Rectal smooth muscle tissue (tissue), 1 donor: ENCODE results near the gene CACNA2D2.

Experiments
- H3K27ac ChIP-seq: one replicate; pipeline ENCODE4 v1.7.0; 2013; ENCODE audit warnings: low read depth, low read length, inconsistent platforms
- H3K27me3 ChIP-seq: one replicate; pipeline ENCODE4 v1.7.0; 2013; ENCODE audit warnings: low read length; ENCODE audit not compliant: control insufficient read depth, insufficient read depth
- H3K36me3 ChIP-seq: one replicate; pipeline ENCODE4 v1.7.0; 2013; ENCODE audit warnings: low read length; ENCODE audit not compliant: control insufficient read depth, insufficient read depth
- H3K4me1 ChIP-seq: one replicate; pipeline ENCODE4 v1.7.0; 2013; ENCODE audit warnings: low read length; ENCODE audit not compliant: control insufficient read depth, insufficient read depth
- H3K4me3 ChIP-seq: one replicate; pipeline ENCODE4 v1.7.0; 2013; ENCODE audit warnings: low read length
- H3K9ac ChIP-seq: one replicate; pipeline ENCODE4 v1.7.0; 2013; ENCODE audit warnings: low read length

CACNA2D2 gene

DNA sequence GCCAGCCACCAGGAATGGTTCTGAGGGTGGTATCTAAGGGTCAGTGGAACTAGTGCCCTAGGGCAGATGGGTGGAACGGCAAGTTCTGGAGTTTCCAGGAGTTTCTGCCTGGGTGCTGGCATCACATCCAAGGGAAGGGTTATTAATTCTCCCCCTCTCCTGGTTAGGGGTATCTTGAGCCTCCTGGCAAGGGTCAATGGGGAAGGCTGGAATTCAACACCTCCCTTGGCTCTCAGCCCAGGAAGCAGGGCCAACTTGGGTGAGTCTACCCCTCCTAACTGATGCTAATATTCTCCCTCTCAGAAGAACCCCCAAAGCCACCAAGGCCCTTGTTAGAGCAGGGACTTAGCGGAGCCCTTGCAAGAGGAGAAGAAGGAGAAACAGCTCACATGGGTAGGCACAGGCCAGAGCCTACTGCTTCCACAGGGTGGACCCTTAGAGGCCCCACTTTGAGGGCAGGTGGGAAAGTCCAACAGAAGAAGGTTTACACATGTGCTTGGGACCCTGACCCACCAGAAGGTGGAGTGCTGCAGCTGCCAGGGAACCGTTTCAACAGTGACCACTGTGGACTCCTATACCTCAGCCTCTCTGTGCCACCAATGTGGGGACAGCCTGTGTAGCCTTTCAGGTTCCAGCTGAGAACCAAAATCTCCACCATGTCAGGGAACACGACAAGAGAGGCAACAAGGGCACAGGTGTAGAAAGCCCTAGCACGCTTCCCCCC is 147.4 kb downstream of the CACNA2D2 start:
- peaks cover 37% of the 10 kb centered on the region for H3K4me1 ChIP-seq
- H3K4me3 ChIP-seq: peak overlapping the region; percentile 11

DNA sequence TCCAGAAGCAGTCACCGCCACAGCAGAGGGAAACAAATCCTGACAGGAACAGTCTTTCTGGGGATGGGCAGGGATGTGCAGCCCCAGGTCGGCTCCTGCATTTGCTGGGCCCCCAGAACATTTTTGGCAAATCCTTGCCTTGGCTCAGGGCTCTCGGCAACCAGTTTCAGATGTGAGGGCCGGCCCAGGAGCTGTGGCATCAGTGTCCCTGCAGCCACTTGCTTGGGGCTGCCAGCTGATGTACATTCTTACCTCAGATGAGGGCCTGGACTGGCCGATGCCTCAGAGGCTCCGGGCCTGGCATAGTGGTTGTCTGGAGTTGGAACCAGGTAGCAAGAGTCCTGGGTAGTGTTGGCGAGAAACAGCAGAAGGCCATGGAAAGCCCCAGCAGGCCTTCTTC is 148.6 kb downstream of the CACNA2D2 start:
- no peak overlapping the region for H3K4me3 ChIP-seq
- peaks cover 18% of the 10 kb centered on the region for H3K36me3 ChIP-seq
- H3K9ac ChIP-seq: no peak overlapping the region
- no peaks in the 10 kb centered on the region for H3K27me3 ChIP-seq
- H3K4me1 ChIP-seq: peaks cover 42% of the 10 kb centered on the region
- no peak overlapping the region for H3K27ac ChIP-seq

More for the DNA sequence above, 147.4 kb downstream of the CACNA2D2 start:
- H3K27ac ChIP-seq: no peak overlapping the region
- H3K36me3 ChIP-seq: peaks cover 18% of the 10 kb centered on the region
- no peaks in the 10 kb centered on the region for H3K27me3 ChIP-seq
- peak overlapping the region; percentile 7 for H3K9ac ChIP-seq

DNA sequence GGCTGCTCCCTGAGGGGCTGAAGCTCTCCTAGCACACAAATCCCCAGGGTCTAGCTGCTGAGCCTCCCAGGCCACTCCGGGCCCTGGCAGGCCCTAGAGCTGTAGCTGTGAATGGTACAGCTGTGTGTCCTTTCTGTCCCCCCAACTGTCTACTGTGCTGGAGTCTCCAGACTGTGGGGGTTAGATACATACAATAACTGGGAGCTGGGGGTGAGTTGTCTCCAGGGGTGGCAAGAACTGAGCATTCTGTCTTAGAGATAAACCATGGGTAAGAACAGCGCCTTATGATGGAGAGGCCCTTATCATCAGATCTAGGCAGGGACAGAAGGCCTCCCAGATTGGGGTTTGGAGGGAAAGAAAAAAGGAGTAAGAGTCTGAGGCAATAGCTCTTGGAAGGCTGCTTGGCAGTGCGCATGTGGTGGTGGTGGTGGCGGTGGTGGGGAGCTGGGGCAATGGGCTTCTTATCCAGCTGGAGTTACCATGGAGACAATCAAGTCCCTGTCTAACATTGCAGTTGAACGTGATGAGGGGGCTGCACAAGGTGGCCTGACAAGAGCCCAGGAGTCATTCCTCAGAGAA is 149.2 kb downstream of the CACNA2D2 start:
- H3K27me3 ChIP-seq: no peaks in the 10 kb centered on the region
- H3K4me3 ChIP-seq: no peak overlapping the region
- no peak overlapping the region for H3K9ac ChIP-seq
- peaks cover 42% of the 10 kb centered on the region for H3K4me1 ChIP-seq
- H3K36me3 ChIP-seq: peaks cover 18% of the 10 kb centered on the region
- no peak overlapping the region for H3K27ac ChIP-seq

DNA sequence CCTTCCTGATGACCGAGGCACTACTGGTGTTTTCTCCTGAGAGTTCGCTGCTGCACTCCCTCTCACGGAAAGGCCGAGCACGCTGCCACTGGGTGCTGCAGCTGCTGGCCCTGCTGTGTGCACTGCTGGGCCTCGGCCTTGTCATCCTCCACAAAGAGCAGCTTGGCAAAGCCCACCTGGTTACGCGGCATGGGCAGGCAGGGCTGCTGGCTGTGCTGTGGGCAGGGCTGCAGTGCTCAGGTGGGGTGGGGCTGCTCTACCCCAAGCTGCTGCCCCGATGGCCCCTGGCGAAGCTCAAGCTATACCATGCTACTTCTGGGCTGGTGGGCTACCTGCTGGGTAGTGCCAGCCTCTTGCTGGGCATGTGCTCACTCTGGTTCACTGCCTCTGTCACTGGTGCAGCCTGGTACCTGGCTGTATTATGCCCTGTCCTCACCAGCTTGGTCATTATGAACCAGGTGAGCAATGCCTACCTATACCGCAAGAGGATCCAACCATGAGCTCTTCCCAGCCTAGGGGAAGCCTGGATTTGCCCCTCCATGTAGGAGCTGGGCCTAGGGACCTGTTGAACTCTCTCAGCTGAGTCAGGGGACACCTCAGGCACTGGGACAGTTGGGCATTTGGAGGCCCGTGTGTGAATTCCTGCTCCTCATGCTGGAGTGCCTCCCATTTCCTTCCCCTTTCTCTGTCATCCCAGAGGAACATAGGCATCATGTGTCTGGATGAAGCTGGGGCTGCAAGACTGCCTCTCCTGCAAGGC is 150.0 kb downstream of the CACNA2D2 start:
- no peak overlapping the region for H3K27ac ChIP-seq
- H3K4me1 ChIP-seq: peaks cover 40% of the 10 kb centered on the region
- H3K4me3 ChIP-seq: no peak overlapping the region
- H3K36me3 ChIP-seq: peaks cover 23% of the 10 kb centered on the region
- H3K27me3 ChIP-seq: no peaks in the 10 kb centered on the region
- H3K9ac ChIP-seq: no peak overlapping the region

DNA sequence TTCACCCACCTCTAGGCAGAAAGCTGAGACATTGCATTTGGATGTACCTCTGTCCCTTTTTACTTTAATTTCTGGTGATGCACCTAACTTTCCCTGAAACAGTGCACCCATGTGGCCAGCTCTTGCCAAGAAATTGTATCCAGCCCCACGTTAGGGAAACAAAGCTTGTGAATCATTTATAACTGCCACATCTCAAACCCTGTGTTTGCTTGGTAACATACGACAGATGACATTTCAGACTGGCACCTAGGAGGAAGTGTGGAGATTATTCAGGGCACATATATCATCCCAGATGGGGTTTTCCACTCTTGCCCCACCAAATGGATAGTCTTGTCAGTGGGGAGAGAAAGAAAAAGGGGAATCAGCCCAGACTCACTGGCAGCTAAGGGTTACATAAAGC is 150.7 kb downstream of the CACNA2D2 start:
- H3K27ac ChIP-seq: no peak overlapping the region
- H3K4me1 ChIP-seq: peaks cover 34% of the 10 kb centered on the region
- H3K4me3 ChIP-seq: no peak overlapping the region
- peaks cover 29% of the 10 kb centered on the region for H3K36me3 ChIP-seq
- no peaks in the 10 kb centered on the region for H3K27me3 ChIP-seq
- no peak overlapping the region for H3K9ac ChIP-seq

DNA sequence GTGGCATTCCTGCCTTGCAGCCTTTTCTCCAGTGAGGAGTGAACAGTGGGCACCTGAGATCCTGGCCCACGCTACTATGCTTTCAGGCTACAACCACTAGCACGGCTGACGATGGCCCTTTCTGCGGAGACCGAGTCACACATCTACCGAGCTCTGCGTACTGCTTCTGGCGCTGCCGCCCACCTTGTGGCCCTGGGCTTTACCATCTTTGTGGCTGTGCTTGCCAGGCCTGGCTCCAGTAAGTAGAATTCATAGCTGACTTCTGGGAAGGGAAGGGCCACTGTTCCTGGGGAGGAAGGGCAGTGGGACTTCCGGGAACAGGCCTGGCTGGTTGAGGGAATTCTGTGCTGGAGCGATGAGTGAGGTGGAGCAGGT is 152.1 kb downstream of the CACNA2D2 start:
- Histone ChIP-seq H3K9ac (peak overlapping the region; percentile 1), H3K4me3 (peak overlapping the region; percentile 90), H3K27ac (no peak overlapping the region), H3K4me1 (peaks cover 20% of the 10 kb centered on the region), H3K27me3 (no peaks in the 10 kb centered on the region), H3K36me3 (peaks cover 29% of the 10 kb centered on the region)

DNA sequence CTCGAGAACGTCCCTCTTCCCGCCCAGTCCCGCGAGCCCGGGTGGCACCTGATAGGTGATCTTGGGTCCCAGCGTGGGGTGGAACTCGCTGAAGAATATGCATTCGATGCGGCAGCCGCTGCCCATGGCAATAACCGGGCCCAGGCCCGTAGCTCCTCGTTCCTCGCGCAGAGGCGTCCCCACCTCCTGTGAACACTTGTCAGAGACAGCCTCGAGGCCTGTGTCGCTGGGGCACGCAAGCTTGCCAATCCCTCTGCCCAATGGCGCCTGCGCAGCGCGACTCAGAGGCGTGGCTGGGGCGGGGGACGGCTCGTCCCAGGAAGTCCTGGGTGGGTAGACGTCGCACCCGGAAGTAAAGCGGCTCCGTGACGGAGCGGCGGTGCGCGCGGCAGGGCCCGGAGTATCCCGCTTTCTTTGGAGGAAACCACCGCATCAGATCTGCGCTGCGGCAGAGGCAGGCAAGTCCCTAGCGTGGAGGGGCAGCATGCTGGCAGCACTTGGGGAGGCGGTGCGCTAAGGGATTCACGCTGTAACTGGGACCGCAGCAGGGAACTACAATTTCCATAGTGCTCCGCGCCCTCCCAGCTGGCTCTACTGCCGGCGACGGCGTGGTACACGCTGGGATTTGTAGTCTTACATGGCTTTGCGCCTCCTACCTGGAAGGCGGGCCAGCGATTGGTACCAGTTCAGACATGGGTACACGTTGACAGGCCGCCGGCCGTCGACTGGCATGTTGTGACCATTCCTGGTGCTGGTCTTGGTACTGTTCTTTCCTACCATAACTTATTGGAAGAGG is 152.7 kb downstream of the CACNA2D2 start, which contains the start of the genes CYB561D2 and NPRL2:
Gene CYB561D2 (plus strand): TSS at position 336 of the 796 bp plus-strand sequence. CDS start 572 bp downstream, outside the sequence.
Gene NPRL2 (minus strand): TSS at position 249 of the 796 bp plus-strand sequence. CDS start 123 bp downstream, at position 126.
- Histone ChIP-seq H3K4me1 (peaks cover 15% of the 10 kb centered on the region), H3K4me3 (peak within 1 kb of the TSS; percentile 90), H3K36me3 (peaks cover 29% of the 10 kb centered on the region), H3K9ac (peak within 1 kb of the TSS; percentile 81), H3K27ac (peak within 1 kb of the TSS; percentile 93), H3K27me3 (no peaks in the 10 kb centered on the region)

DNA sequence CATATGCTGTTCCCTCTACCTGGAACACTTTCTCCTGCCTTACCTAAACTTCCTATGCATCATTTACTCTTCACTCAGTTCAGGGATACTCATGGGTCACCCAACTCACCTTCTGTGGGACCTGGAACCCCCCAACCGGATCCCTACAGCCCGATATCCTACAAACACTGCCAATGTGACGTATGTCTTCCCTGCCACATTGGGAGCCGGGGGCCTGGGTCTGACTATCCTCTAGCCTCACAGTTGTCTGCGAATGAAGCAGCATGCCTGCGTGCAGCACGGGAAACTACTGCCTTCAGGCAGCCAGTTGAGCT is 153.3 kb downstream of the CACNA2D2 start:
- Histone ChIP-seq H3K36me3 (peaks cover 24% of the 10 kb centered on the region), H3K9ac (peak overlapping the region; percentile 12), H3K4me3 (peak overlapping the region; percentile 90), H3K27ac (peak overlapping the region; percentile 93), H3K27me3 (no peaks in the 10 kb centered on the region), H3K4me1 (peaks cover 15% of the 10 kb centered on the region)

DNA sequence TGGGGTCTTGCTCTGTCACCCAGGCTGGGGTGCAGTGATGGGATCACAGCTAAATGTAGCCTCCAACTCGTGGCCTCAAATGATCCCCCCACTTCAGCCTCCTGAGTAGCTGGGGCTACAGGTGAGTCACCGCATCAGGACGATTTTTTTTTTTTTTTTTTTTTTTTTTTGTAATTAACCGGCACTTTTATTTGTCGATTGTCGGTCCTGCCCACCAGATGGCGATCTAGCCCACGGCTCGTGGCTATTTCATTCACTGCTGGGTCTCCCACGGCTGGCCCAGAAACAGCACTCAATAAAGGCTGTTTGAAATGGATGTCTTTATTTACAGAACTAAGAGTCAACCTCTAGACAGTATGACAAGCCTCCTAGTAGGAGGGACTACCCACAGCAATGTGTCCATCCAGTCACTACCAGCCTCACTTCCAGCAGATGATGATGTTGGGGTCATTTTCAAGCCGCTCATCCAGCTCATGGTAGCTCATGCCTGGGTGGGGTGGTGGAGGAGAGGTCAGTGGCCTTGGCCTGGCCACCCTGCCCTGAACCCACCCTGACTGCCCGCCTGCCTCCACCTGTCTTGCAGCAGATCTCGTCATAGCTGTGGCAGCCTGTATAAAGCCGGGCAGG is 156.1 kb downstream of the CACNA2D2 start:
- Histone ChIP-seq H3K9ac (no peak overlapping the region), H3K27me3 (no peaks in the 10 kb centered on the region), H3K4me1 (peaks cover 15% of the 10 kb centered on the region), H3K27ac (no peak overlapping the region), H3K36me3 (peaks cover 11% of the 10 kb centered on the region), H3K4me3 (no peak overlapping the region)

DNA sequence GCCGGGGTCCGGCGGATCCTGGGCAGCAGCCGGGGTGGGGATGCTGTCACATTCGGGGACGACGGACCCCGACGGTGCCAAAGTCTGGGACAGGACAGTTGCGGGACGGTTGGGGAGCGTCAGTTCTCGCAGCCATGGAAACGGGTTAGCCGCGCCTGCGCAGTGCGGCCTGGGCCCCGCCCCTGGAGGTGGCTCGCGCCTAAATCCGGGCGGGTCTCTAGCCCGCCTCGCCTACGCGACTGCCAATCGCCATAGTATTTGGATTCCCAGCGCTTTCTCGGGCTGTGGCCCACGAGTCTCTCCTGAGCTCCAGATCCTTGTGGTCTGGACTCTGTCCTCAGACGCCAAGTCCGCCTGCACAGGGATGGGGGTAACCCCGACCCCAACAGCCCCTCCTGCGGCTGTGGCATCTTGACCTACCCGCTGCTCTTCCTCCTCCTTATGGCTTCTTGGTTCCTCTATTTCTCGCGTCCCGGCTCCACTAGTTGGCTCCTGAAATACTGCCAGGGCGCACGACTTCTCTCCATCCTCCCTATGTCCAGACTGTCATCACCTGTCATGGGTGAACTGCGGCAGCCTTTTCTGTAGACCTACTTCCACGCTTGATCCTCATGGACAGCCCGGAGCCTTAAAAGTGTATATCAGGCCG is 157.7 kb downstream of the CACNA2D2 start, which contains the start of gene ZMYND10:
Gene ZMYND10 (minus strand): TSS at position 147 of the 649 bp plus-strand sequence. CDS start 153 bp downstream, outside the sequence.
- peaks cover 11% of the 10 kb centered on the region for H3K36me3 ChIP-seq
- no peaks in the 10 kb centered on the region for H3K27me3 ChIP-seq
- no peak within 1 kb of the TSS for H3K27ac ChIP-seq
- H3K4me1 ChIP-seq: peaks cover 8% of the 10 kb centered on the region
- peak within 1 kb of the TSS; percentile 62 for H3K4me3 ChIP-seq
- H3K9ac ChIP-seq: no peak within 1 kb of the TSS

DNA sequence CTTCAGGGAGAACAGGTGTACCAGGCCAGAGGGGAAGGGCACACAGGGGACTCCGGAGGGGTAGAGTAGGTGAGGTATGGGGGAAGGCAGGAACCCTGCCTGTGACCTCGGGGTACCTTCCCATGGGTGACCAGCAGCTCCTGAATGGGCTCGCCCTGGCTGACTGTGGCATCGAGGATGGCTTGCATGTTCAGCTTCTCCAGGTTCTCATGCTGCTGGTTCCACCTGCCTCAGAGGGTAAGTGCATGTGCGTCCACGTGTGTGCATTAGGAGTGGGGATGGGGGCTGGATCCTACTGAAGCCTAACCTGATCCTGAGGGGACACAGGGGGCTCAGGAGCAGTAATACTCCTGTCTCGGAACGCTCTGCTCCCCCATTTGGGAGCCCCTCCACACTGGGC is 158.4 kb downstream of the CACNA2D2 start:
- Histone ChIP-seq H3K9ac (no peak overlapping the region), H3K27ac (no peak overlapping the region)

More for the DNA sequence above, 158.4 kb downstream of the CACNA2D2 start:
- H3K36me3 ChIP-seq: peaks cover 11% of the 10 kb centered on the region
- H3K4me3 ChIP-seq: peak overlapping the region; percentile 62
- H3K27me3 ChIP-seq: no peaks in the 10 kb centered on the region
- peaks cover 9% of the 10 kb centered on the region for H3K4me1 ChIP-seq
